Epithelial cell of esophagus (primary cell): ENCODE data around the gene ZBTB39.

Experiments
- DNase-seq: peaks from one replicate; pipeline ENCODE4 v3.0.0; 2010; ENCODE audit warnings: low read depth
- H3K4me3 ChIP-seq: 2 replicates; pipeline ENCODE4 v1.5.1; 2011; ENCODE audit warnings: mild to moderate bottlenecking, low read length, control low read depth
- CTCF ChIP-seq: IDR thresholded peaks from 2 replicates; pipeline ENCODE4 v1.5.1; 2011; ENCODE audit warnings: low read depth, mild to moderate bottlenecking, low read length, control low read depth, inconsistent platforms; ENCODE audit not compliant: insufficient read depth; ENCODE audit errors: missing control alignments

Gene ZBTB39

DNA sequence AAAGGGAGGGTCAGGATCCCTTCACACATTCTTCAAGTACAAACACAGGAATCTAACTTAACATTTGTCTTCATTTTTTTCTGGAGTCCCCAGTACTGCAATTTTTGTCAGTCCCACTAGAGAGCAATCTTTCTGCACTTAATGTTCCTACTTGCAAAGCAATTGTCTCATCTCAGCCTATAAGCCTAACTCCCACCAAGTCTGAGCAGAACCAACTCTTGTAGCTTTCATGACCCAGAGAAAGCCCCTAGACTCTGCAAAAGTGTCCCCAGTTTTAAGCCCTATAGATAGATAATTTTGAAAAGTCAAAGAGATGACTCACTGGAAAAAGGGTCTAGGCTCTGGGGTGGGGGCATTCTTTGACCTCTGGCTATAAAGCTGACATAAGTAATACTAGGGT is 1.8 kb upstream of the ZBTB39 start:
- no peak overlapping the region for H3K4me3 ChIP-seq
- TF ChIP-seq CTCF, result peak; percentile 75
- peak; percentile 69 for DNase-seq

DNA sequence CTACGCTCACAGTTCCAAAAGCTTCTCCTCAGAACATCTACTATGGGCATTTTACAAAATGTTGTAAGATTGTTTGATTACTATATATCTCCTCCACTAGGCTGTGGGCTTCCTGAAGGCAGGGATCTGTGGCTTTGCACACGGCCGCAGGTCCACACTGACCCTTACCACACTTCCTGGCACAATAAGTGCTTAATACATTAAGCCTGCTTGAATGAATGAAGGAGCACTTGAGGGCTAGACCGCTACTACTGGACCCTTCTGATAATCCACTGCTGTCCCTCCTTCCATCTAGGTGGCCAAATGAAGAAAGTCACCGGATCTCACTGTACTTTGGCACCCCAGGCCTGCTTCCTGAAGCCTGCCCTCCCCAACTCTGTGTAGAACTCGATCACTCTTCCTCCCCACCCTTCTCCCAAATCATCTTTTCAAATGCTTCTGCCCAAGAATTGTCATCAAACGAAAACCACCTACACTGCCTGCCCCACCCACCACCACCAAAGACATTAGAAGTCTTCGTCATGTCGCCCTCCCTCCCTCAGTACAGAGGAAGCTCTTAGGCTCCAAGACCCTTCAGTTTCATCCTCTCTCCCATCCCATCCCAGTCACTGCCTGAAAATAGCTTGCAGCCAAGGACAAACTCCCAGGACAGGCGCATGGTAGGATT is 596 bp upstream of the ZBTB39 start:
- no peak for DNase-seq
- peak overlapping the region; percentile 2 for H3K4me3 ChIP-seq
- TF ChIP-seq CTCF, result no peak

DNA sequence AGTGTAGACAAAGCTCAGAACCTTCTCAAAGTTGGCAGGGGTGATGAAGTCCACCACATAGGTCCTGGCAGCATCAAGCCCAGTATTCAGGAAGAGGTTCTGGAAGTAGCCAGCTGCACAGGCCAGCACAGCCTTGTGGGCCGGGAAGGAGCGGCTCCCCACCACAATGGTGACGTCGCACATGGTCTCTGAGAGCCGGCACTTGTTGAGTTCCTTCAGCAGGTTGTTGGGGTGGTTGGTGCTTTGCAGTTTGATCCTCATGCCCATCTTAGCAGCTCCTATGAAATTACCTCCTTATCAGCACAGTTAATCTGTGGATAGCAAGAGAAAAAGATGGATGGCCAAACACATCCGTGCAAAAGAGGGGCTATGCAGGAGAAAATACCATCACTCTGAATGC is 1.7 kb downstream of the ZBTB39 start:
- no peak for TF ChIP-seq CTCF

DNA sequence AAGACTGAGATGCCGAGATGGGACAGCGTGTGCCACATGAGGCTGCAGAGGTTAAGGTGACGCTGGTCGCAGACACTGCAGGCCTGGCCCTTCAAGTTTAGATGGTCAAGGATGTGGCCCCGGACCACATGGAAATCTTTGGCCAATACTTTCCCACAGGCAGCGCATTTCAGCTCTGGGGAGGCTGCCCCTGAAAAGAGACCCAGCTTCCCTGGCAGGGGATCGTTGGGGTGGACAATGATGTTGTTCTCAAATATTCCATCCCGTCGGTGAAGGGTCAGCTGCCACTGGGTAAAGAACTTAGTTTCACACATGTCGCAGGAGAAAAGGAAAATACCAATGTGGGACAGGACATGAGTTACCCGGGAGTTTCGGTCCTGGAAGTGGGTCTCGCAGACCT is 3.0 kb downstream of the ZBTB39 start:
- no peak for DNase-seq
- no peak for TF ChIP-seq CTCF
- H3K4me3 ChIP-seq, result no peak overlapping the region

More for the DNA sequence above, 1.7 kb downstream of the ZBTB39 start:
- H3K4me3 ChIP-seq, result no peak overlapping the region
- DNase-seq, result no peak

GRCh38 chr12:57001448-57001906 is 4.9 kb downstream of the ZBTB39 start:
- DNase-seq, result peak; percentile 77
- no peak overlapping the region for H3K4me3 ChIP-seq
- peak; percentile 81 for TF ChIP-seq CTCF

DNA sequence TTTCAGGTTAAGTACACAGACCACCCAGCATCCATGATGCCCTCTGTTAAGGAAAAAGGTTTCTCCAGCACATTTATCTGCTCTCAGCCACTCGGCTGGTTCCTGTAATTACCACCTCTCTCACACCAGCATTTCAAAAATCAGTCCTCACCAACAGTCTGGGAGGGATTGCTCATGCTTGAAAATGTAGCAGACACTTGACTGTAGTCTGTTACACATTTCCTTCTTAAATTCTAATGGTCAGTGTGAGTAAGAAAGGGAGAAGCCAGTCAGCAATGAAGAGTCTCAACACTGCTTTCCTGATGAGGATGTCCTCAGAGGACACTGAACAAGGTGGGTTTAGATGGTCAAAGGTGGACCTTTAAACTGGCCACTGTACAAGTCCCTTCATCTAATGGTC is 6.0 kb downstream of the ZBTB39 start:
- no peak overlapping the region for H3K4me3 ChIP-seq
- TF ChIP-seq CTCF, result no peak
- no peak for DNase-seq

- H3K4me3 ChIP-seq, result no peak overlapping the region
- no peak for DNase-seq
- TF ChIP-seq CTCF, result no peak
Observed at GRCh38 chr12:56999456-56999855, 6.9 kb downstream of the ZBTB39 start.
